Measurements from ENCODE around the gene KDELR1.

- TF ChIP-seq EZH2 (IDR thresholded peaks at IDR 0.05; ENCODE audit: borderline replicate concordance, low read depth, low read length, poor library complexity, severe bottlenecking) = no peak
- no peak for TF ChIP-seq CTCF (conservative IDR thresholded peaks at IDR 0.05; ENCODE audit: low read depth, low read length)
These were observed 45.2 kb upstream of the KDELR1 start for GRCh38 chr19:48436586-48436985.
